Neural cell (in vitro differentiated cells): ENCODE results near the gene SERPINA1. TPM values are rescaled to one million over a fixed set of nuclear protein-coding genes. Genes with fewer than 3 reads are reported as not detected.

ENCODE experiments used
- H2AFZ ChIP-seq: fragments of 200-600, 300-800 bp; sonication (generic), shearing (Covaris generic); 2 replicates; pipeline ENCODE4 v1.6.0; 2014; ENCODE audit warnings: low read depth, mild to moderate bottlenecking, antibody characterized with exemption, low read length, moderate library complexity
- H3F3A ChIP-seq: fragments of 200-600 bp; shearing (Covaris generic); 2 replicates; pipeline ENCODE4 v1.6.1; 2016; ENCODE audit warnings: mild to moderate bottlenecking, moderate library complexity, mixed read lengths, antibody characterized with exemption, low read length; ENCODE audit not compliant: insufficient read depth, poor library complexity, severe bottlenecking
- H3K27ac ChIP-seq: fragments of 200-600, 300-800 bp; sonication (generic), shearing (Covaris generic); 2 replicates; pipeline ENCODE4 v1.5.1; 2014; ENCODE audit warnings: mild to moderate bottlenecking, low read length, moderate library complexity
- H3K27me3 ChIP-seq: fragments of 300-800, 200-600 bp; sonication (generic), shearing (Covaris generic); 2 replicates; pipeline ENCODE4 v1.6.0; 2014; ENCODE audit warnings: mild to moderate bottlenecking, low read depth, low read length, moderate library complexity; ENCODE audit not compliant: insufficient read depth
- H3K36me3 ChIP-seq: fragments of 300-800, 200-600 bp; sonication (generic), shearing (Covaris generic); 2 replicates; pipeline ENCODE4 v1.5.1; 2014; ENCODE audit warnings: mild to moderate bottlenecking, antibody characterized with exemption, low read length, moderate library complexity; ENCODE audit not compliant: insufficient read depth
- H3K4me2 ChIP-seq: fragments of 300-800, 200-600 bp; sonication (generic), shearing (Covaris generic); 2 replicates; pipeline ENCODE4 v1.6.0; 2014; ENCODE audit warnings: mild to moderate bottlenecking, low read length
- H3K4me3 ChIP-seq: fragments of 300-800, 200-600 bp; sonication (generic), shearing (Covaris generic); 2 replicates; pipeline ENCODE4 v1.5.1; 2014; ENCODE audit warnings: mild to moderate bottlenecking, low read length, moderate library complexity
- H3K79me2 ChIP-seq: fragments of 200-600 bp; shearing (Covaris generic); replicated peaks from 2 replicates; pipeline ENCODE4 v1.6.0; 2014; ENCODE audit warnings: mild to moderate bottlenecking, low read length, moderate library complexity; ENCODE audit not compliant: insufficient read depth
- H3K9ac ChIP-seq: fragments of 300-800, 200-600 bp; sonication (generic), shearing (Covaris generic); 2 replicates; pipeline ENCODE4 v1.6.1; 2016; ENCODE audit warnings: mild to moderate bottlenecking, low read length, mixed read lengths
- H3K9me2 ChIP-seq: fragments of 200-600 bp; shearing (Covaris generic); 2 replicates; pipeline ENCODE4 v1.6.1; 2016; ENCODE audit warnings: mild to moderate bottlenecking, low read length, mixed read lengths; ENCODE audit not compliant: insufficient read depth
- H3K9me3 ChIP-seq: fragments of 200-600, 300-800 bp; sonication (generic), shearing (Covaris generic); 2 replicates; pipeline ENCODE4 v1.6.1; 2016; ENCODE audit warnings: mild to moderate bottlenecking, mixed run types, low read length, moderate library complexity, mixed read lengths
- H4K20me1 ChIP-seq: fragments of 200-600 bp; shearing (Covaris generic); 2 replicates; pipeline ENCODE4 v1.6.1; 2016; ENCODE audit warnings: mild to moderate bottlenecking, mixed run types; ENCODE audit not compliant: insufficient read depth
- EP300 ChIP-seq: fragments of 450-650 bp; conservative IDR thresholded peaks from 2 replicates; pipeline ENCODE4 v1.6.1; 2014; ENCODE audit warnings: antibody characterized with exemption, mild to moderate bottlenecking, moderate library complexity; ENCODE audit not compliant: poor library complexity, severe bottlenecking
- EZH2 ChIP-seq: fragments of 200-600, 300-800 bp; shearing (Covaris generic), sonication (generic); IDR thresholded peaks from 2 replicates; pipeline ENCODE4 v1.6.1; 2014; ENCODE audit warnings: antibody characterized with exemption, low read length, borderline replicate concordance, mild to moderate bottlenecking; ENCODE audit not compliant: insufficient read depth, poor library complexity, severe bottlenecking
- MXI1 ChIP-seq: fragments of 450-650 bp; conservative IDR thresholded peaks from 2 replicates; pipeline ENCODE4 v1.6.1; 2014; ENCODE audit warnings: antibody characterized with exemption, mild to moderate bottlenecking; ENCODE audit not compliant: poor library complexity, severe bottlenecking
- POLR2AphosphoS5 ChIP-seq: IDR thresholded peaks from 2 replicates; pipeline ENCODE4 v1.6.1; 2012
- RAD21 ChIP-seq: fragments of 450-650 bp; conservative IDR thresholded peaks from 2 replicates; pipeline ENCODE4 v1.6.1; 2014; ENCODE audit warnings: antibody characterized with exemption, mild to moderate bottlenecking, moderate library complexity
- REST ChIP-seq: IDR thresholded peaks from 2 replicates; pipeline ENCODE4 v1.6.1; 2012; ENCODE audit warnings: borderline replicate concordance
- SMC3 ChIP-seq: fragments of 450-650 bp; conservative IDR thresholded peaks from 2 replicates; pipeline ENCODE4 v1.6.1; 2014; ENCODE audit warnings: antibody characterized with exemption, mild to moderate bottlenecking, moderate library complexity; ENCODE audit not compliant: poor library complexity
- TAF1 ChIP-seq: IDR thresholded peaks from 2 replicates; pipeline ENCODE4 v1.6.1; 2012; ENCODE audit warnings: low read depth
- polyA plus RNA-seq: library from polyadenylated mRNA; depleted of rRNA; stranded (reverse); fragments of >200 nt; gene quantifications from 2 replicates; pipeline ENCODE4 v1.2.3, GENCODE V29; 2014
- TF ChIP-seq, protein P1 (sequence below): fragments of 450-650 bp; IDR thresholded peaks from 2 replicates; pipeline ENCODE4 v1.5.1; 2014; ENCODE audit warnings: antibody characterized with exemption, mild to moderate bottlenecking, moderate library complexity; ENCODE audit not compliant: poor library complexity, severe bottlenecking

SERPINA1 gene
- polyA plus RNA-seq, 1 donor from 2014 or later: not detected

GRCh38 chr14:94397289-94398181, 9.1 kb upstream of the SERPINA1 start:
- Histone ChIP-seq H3F3A (no peaks in the 10 kb centered on the region), H3K9me3 (no peaks in the 10 kb centered on the region), H3K36me3 (no peaks in the 10 kb centered on the region), H3K9ac (no peak overlapping the region), H4K20me1 (no peaks in the 10 kb centered on the region), H3K4me2 (no peak overlapping the region), H3K79me2 (no peaks in the 10 kb centered on the region), H3K4me3 (no peak overlapping the region), H3K9me2 (no peaks in the 10 kb centered on the region), H2AFZ (no peak overlapping the region), H3K27ac (no peak overlapping the region), H3K27me3 (no peaks in the 10 kb centered on the region)
- TF ChIP-seq POLR2AphosphoS5 (no peak), MXI1 (no peak), EZH2 (no peak), TAF1 (no peak), EP300 (no peak), RAD21 (no peak), SMC3 (no peak), REST (no peak)
- TF ChIP-seq, protein P1, sequence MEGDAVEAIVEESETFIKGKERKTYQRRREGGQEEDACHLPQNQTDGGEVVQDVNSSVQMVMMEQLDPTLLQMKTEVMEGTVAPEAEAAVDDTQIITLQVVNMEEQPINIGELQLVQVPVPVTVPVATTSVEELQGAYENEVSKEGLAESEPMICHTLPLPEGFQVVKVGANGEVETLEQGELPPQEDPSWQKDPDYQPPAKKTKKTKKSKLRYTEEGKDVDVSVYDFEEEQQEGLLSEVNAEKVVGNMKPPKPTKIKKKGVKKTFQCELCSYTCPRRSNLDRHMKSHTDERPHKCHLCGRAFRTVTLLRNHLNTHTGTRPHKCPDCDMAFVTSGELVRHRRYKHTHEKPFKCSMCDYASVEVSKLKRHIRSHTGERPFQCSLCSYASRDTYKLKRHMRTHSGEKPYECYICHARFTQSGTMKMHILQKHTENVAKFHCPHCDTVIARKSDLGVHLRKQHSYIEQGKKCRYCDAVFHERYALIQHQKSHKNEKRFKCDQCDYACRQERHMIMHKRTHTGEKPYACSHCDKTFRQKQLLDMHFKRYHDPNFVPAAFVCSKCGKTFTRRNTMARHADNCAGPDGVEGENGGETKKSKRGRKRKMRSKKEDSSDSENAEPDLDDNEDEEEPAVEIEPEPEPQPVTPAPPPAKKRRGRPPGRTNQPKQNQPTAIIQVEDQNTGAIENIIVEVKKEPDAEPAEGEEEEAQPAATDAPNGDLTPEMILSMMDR: no peak

DNA sequence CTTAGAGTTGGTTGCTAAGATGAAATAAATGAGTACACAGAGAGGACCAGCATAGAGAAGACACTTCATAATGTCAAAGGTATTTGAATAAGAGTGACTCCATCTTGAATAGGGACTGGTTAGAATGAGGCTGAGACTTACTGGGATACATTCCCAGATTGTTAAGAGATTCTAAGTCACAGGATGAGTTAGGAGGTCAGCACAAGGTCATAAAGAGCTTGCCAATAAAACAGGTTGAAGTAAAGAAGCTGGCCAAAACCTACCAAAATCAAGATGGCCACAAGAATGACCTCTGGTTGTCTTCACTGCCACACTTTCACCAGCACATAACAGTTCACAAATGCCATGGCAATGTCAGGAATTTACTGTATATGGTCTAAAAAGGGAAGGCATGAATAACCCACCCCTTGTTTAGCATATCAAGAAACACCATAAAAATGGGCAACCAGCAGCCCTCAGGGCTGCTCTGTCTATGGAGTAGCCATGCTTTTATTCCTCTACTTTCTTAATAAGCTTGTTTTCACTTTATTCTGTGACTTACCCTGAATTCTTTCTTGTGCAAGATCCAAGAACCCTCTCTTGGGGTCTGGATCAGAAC, 8.3 kb upstream of the SERPINA1 start:
- Histone ChIP-seq H3F3A (no peaks in the 10 kb centered on the region), H3K27me3 (no peaks in the 10 kb centered on the region), H3K36me3 (no peaks in the 10 kb centered on the region), H3K9ac (no peak overlapping the region), H4K20me1 (no peaks in the 10 kb centered on the region), H2AFZ (no peak overlapping the region), H3K27ac (no peak overlapping the region), H3K9me3 (no peaks in the 10 kb centered on the region), H3K79me2 (no peaks in the 10 kb centered on the region), H3K4me2 (no peak overlapping the region), H3K4me3 (no peak overlapping the region), H3K9me2 (no peaks in the 10 kb centered on the region)
- TF ChIP-seq MXI1: no peak
